A673 (cell line): Measurements from ENCODE around the gene TEDDM1. TPM values are rescaled to one million over a fixed set of nuclear protein-coding genes. Genes with fewer than 3 reads are reported as not detected.

Source experiments
- BruUV-seq: library from RNA; stranded (reverse); fragments of 400-500 nt; replicated peaks from 2 replicates; lab custom pipeline; 2021; lab: Mats Ljungman, UMichigan
- CTCF ChIA-PET: fragments of 300-600 bp; sonication (Branson Sonifier 250); formaldehyde crosslinking; loops from one replicate; lab custom pipeline; 2022; ENCODE audit warnings: antibody characterized with exemption; lab: Charles Lee
- POLR2A ChIA-PET: fragments of 300-600 bp; sonication (Branson Sonifier 250); formaldehyde crosslinking; loops from one replicate; lab custom pipeline; 2022; ENCODE audit warnings: antibody characterized with exemption; ENCODE audit not compliant: low non-redundant PET; lab: Charles Lee
- DNase-seq: peaks from one replicate; pipeline ENCODE4 v3.0.0-alpha.2; 2015; ENCODE audit warnings: low spot score
- H3K27ac ChIP-seq: fragments of 200-600 bp; sonication (generic); 2 replicates; pipeline ENCODE4 v1.5.1; 2016; ENCODE audit warnings: mixed run types, low read depth, mild to moderate bottlenecking, mixed read lengths, antibody characterized with exemption, low read length; ENCODE audit not compliant: poor library complexity, severe bottlenecking
- H3K27me3 ChIP-seq: fragments of 200-600 bp; sonication (generic); replicated peaks from 2 replicates; pipeline ENCODE4 v1.6.1; 2017; ENCODE audit warnings: mixed run types, low read depth, mild to moderate bottlenecking, mixed read lengths, antibody characterized with exemption, low read length; ENCODE audit not compliant: insufficient read depth, poor library complexity
- H3K36me3 ChIP-seq: fragments of 200-600 bp; sonication (generic); 2 replicates; pipeline ENCODE4 v1.6.1; 2016; ENCODE audit warnings: mixed run types, mild to moderate bottlenecking, mixed read lengths, antibody characterized with exemption, low read length; ENCODE audit not compliant: insufficient read depth, poor library complexity, severe bottlenecking
- H3K4me1 ChIP-seq: fragments of 200-600 bp; sonication (generic); 2 replicates; pipeline ENCODE4 v1.6.1; 2017; ENCODE audit warnings: mixed run types, mild to moderate bottlenecking, mixed read lengths, antibody characterized with exemption, low read length; ENCODE audit not compliant: insufficient read depth, poor library complexity, severe bottlenecking
- H3K4me3 ChIP-seq: fragments of 200-600 bp; sonication (generic); 2 replicates; pipeline ENCODE4 v1.5.1; 2016; ENCODE audit warnings: low read depth, mixed run types, mild to moderate bottlenecking, mixed read lengths, low read length; ENCODE audit not compliant: poor library complexity, severe bottlenecking
- H3K9me3 ChIP-seq: fragments of 200-600 bp; sonication (generic); 2 replicates; pipeline ENCODE4 v1.6.1; 2016; ENCODE audit warnings: mixed run types, low read depth, mild to moderate bottlenecking, mixed read lengths, antibody characterized with exemption, low read length; ENCODE audit not compliant: poor library complexity, severe bottlenecking
- EZH2 ChIP-seq: fragments of 200-600 bp; sonication (generic); IDR thresholded peaks from 2 replicates; pipeline ENCODE4 v1.6.1; 2017; ENCODE audit warnings: borderline replicate concordance, low read depth, mild to moderate bottlenecking, mixed read lengths, antibody characterized with exemption, low read length; ENCODE audit not compliant: poor library complexity, severe bottlenecking
- intact Hi-C: fragments of 100-400 bp; cut with micrococcal nuclease; formaldehyde crosslinking; loops from one replicate; pipeline ENCODE4 v1.10.0; 2022; ENCODE audit not compliant: unreplicated experiment
- total RNA-seq: library from RNA; stranded (reverse); gene quantifications from 2 replicates; pipeline ENCODE4 v1.2.3, GENCODE V29; 2021
- TF ChIP-seq, protein P1 (sequence below): fragments of 300-800, 200-600 bp; sonication (generic); conservative IDR thresholded peaks from 2 replicates; pipeline ENCODE4 v1.5.1; 2017; ENCODE audit warnings: low read depth, mild to moderate bottlenecking, antibody characterized with exemption, low read length, moderate library complexity, mixed read lengths

Gene TEDDM1
- total RNA-seq, 1 experiment from 2014 or later, result not detected

- Histone ChIP-seq H3K27me3 (peaks cover 11% of the 10 kb centered on the region), H3K4me1 (no peaks in the 10 kb centered on the region), H3K4me3 (no peak overlapping the region), H3K36me3 (no peaks in the 10 kb centered on the region), H3K9me3 (no peaks in the 10 kb centered on the region), H3K27ac (no peak overlapping the region)
- intact Hi-C loops, result no loop called here
- DNase-seq, result no peak
- ChIA-PET POLR2A (no interaction called here), CTCF (no interaction called here)
- TF ChIP-seq, protein P1, sequence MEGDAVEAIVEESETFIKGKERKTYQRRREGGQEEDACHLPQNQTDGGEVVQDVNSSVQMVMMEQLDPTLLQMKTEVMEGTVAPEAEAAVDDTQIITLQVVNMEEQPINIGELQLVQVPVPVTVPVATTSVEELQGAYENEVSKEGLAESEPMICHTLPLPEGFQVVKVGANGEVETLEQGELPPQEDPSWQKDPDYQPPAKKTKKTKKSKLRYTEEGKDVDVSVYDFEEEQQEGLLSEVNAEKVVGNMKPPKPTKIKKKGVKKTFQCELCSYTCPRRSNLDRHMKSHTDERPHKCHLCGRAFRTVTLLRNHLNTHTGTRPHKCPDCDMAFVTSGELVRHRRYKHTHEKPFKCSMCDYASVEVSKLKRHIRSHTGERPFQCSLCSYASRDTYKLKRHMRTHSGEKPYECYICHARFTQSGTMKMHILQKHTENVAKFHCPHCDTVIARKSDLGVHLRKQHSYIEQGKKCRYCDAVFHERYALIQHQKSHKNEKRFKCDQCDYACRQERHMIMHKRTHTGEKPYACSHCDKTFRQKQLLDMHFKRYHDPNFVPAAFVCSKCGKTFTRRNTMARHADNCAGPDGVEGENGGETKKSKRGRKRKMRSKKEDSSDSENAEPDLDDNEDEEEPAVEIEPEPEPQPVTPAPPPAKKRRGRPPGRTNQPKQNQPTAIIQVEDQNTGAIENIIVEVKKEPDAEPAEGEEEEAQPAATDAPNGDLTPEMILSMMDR, result no peak
- TF ChIP-seq EZH2, result no peak
- BruUV-seq, result no TSS peak
Measured at GRCh38 chr1:182357171-182357570, 43.3 kb downstream of the TEDDM1 start.

DNA sequence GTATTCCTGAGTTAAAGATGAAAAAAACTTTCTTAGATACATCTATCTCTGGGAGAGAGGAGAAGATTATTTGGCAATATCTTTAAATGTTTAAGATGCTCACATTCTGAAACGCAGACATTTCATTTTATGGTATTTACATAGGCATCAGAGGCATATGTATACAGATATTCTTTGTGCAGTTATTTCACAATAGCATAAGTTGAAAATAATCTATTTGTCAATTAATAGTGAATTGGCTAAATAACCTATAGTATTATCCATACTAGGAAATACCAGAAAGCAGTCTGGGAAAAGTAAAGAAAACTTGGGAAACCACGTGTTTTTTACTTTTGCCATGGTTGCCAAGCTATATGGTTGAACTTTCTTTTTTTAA is 44.8 kb downstream of the TEDDM1 start:
- no TSS peak for BruUV-seq

DNA sequence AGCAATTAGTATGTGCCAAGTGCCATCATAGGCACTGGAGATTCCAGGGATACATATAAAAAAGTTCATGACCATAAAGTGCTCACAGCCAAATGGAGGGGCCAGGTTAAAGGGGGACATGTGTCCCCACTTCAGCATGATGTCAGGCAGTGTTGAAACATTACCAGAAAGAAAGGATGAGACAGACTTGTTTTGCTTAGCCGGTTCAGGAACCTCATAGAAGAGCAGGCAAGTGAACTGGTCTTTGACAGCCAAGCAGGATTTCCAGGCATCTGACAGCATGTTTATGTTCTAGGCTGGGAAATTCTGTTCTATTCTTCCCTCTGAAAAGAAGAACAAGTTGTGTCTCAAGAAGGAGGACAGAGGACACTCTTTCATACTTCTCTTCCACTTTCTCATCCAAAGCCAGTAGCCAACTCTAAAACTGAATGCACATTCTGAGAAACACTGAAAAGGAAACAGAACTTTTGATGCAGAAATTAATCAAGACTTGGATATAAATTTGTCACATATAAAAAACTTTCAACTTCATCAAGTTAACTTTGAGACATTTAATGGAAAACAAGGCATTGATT is 48.6 kb downstream of the TEDDM1 start:
- no TSS peak for BruUV-seq
- TF ChIP-seq, protein P1, result no peak
- no peak for TF ChIP-seq EZH2
- POLR2A ChIA-PET, result no interaction called here

More for the DNA sequence above, 44.8 kb downstream of the TEDDM1 start:
- Histone ChIP-seq H3K27me3 (peaks cover 11% of the 10 kb centered on the region), H3K36me3 (no peaks in the 10 kb centered on the region), H3K9me3 (no peaks in the 10 kb centered on the region), H3K27ac (no peak overlapping the region), H3K4me1 (no peaks in the 10 kb centered on the region), H3K4me3 (no peak overlapping the region)
- TF ChIP-seq EZH2, result no peak
- TF ChIP-seq, protein P1, result no peak
- ChIA-PET POLR2A (no interaction called here), CTCF (no interaction called here)
- intact Hi-C loops, result no loop called here
- no peak for DNase-seq

More for the DNA sequence above, 48.6 kb downstream of the TEDDM1 start:
- Histone ChIP-seq H3K36me3 (no peaks in the 10 kb centered on the region), H3K9me3 (no peaks in the 10 kb centered on the region), H3K4me3 (no peak overlapping the region), H3K27ac (no peak overlapping the region), H3K27me3 (peaks cover 11% of the 10 kb centered on the region), H3K4me1 (no peaks in the 10 kb centered on the region)
- CTCF ChIA-PET, result no interaction called here
- intact Hi-C loops, result no loop called here
- no peak for DNase-seq
